GM12865 (cell line): ENCODE measurements around the gene SPRED2.
"Not testable (repeated sequence)": the region's sequence is repeated elsewhere in the genome, so short reads cannot be mapped to it uniquely, and the experiment has no call there.

ENCODE experiments used
- DNase-seq: peaks from one replicate; pipeline ENCODE4 v3.0.0; 2010; ENCODE audit warnings: low read depth
- H3K4me3 ChIP-seq: 2 replicates; pipeline ENCODE4 v1.5.1; 2011; ENCODE audit warnings: mild to moderate bottlenecking, low read depth, low read length, control low read depth
- TF ChIP-seq, protein P1 (sequence below): IDR thresholded peaks from 2 replicates; pipeline ENCODE4 v1.5.1; 2011; ENCODE audit warnings: low read length, control low read depth, low read depth, inconsistent platforms; ENCODE audit not compliant: insufficient read depth; ENCODE audit errors: missing control alignments

SPRED2 gene

DNA sequence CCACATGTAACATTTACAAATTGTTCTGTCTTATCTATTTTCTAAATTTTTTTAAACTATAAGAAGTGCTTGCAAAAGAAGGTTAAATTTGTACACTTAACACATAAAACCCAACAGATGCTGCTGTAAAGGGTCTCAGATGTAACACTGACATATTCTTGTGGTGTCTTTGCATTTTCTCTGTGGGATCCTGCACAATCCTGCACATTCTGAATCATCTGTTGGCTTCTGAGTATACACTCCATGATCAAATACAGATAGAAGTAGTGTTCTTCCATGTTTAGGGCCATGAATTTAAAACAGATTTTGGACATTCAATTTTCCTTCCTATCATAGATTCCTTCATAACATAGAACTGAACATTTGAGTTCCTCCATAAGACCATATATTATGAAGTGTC lies 89.0 kb downstream of the SPRED2 start:
- no peak for DNase-seq
- no peak overlapping the region for H3K4me3 ChIP-seq
- TF ChIP-seq, protein P1, sequence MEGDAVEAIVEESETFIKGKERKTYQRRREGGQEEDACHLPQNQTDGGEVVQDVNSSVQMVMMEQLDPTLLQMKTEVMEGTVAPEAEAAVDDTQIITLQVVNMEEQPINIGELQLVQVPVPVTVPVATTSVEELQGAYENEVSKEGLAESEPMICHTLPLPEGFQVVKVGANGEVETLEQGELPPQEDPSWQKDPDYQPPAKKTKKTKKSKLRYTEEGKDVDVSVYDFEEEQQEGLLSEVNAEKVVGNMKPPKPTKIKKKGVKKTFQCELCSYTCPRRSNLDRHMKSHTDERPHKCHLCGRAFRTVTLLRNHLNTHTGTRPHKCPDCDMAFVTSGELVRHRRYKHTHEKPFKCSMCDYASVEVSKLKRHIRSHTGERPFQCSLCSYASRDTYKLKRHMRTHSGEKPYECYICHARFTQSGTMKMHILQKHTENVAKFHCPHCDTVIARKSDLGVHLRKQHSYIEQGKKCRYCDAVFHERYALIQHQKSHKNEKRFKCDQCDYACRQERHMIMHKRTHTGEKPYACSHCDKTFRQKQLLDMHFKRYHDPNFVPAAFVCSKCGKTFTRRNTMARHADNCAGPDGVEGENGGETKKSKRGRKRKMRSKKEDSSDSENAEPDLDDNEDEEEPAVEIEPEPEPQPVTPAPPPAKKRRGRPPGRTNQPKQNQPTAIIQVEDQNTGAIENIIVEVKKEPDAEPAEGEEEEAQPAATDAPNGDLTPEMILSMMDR, result no peak

- TF ChIP-seq, protein P1, result no peak
- no peak overlapping the region for H3K4me3 ChIP-seq
- no peak for DNase-seq
These were observed 91.3 kb downstream of the SPRED2 start for GRCh38 chr2:65340898-65341681.

DNA sequence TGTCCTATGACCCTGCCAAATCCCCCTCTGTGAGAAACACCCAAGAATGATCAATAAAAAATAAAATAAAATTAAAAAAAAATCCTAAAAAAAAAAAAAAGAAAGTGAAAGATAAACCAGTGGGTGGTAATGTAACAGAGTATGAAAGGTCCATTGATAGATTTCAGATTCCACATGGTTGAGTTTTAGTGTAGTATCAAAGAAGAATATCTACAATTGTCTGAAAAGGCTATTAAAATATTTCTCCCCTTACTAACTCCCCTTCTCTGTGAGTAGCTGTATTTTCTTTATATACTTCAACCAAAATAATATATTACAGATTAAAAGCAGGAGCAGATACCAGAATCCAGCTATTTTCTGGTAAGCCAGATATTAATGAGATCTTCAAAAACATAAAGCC lies 92.8 kb downstream of the SPRED2 start:
- TF ChIP-seq, protein P1, result no peak
- DNase-seq, result no peak

GRCh38 chr2:65338830-65339495 lies 93.4 kb downstream of the SPRED2 start:
- H3K4me3 ChIP-seq, DNase-seq: not testable (repeated sequence)

More for the DNA sequence above, 92.8 kb downstream of the SPRED2 start:
- no peak overlapping the region for H3K4me3 ChIP-seq

- not testable (repeated sequence) for DNase-seq, H3K4me3 ChIP-seq
These were observed 94.5 kb downstream of the SPRED2 start for GRCh38 chr2:65337915-65338314.

DNA sequence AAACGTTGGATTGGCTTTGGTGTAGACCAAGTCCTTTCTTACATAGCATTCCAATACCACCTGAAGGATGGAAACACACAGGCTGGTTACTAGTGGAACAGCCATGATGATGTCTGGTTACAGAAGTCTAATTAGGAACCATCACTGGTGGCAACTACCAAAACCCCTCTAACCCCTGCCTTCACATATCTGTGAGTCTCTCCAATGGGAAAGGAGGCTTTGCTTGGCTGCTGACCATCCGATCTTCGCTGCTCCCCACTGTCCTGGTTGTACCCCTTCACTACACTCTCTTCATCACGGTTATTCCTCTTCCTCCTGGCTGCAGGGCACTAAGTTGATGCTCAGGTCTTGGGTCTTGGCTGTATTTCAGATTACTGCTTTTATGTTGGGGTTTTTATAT lies 97.7 kb downstream of the SPRED2 start:
- DNase-seq, result no peak
- H3K4me3 ChIP-seq, result no peak overlapping the region
- TF ChIP-seq, protein P1, result no peak

DNA sequence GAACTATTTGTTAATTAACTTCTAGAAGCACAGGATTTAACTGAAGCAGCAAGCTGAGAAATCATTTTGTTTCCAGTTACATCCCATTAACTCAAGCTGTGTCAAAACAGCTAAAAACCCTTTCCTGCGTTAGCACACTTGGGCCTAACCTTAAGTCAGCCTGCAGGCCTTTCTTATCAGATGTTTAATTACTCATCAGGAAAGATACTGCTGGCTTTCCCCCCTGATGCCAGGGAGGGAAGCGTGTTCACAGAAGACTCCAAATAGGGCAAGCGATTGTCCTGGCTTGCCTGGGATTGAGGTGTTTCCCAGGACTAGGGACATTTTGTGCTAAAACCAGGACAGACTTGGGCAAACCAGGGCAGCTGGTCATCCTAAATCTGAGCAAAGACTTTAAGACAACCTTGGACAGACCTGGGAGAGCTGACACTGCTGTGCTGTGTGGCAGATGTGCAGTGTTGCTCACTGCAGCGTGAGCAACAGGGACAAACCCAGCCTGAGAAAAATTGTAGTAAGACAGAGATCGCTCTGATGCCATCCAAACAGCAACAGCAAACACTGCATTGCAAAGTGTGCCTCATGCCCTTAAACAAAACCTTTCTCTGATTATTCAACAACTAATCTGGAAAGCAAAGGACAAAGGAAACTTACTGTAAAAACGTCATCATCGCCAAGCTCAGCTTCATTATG lies 100.9 kb downstream of the SPRED2 start:
- no peak for DNase-seq
- H3K4me3 ChIP-seq, result no peak overlapping the region
- TF ChIP-seq, protein P1, result no peak
